ENCODE results near the gene ZNF207.
"Not testable (repeated sequence)": the region's sequence is repeated elsewhere in the genome, so short reads cannot be mapped to it uniquely, and the experiment has no call there.

ZNF207 gene
- 193 to 246 (median 220) reads per million in 3 donors for total RNA-seq

DNA sequence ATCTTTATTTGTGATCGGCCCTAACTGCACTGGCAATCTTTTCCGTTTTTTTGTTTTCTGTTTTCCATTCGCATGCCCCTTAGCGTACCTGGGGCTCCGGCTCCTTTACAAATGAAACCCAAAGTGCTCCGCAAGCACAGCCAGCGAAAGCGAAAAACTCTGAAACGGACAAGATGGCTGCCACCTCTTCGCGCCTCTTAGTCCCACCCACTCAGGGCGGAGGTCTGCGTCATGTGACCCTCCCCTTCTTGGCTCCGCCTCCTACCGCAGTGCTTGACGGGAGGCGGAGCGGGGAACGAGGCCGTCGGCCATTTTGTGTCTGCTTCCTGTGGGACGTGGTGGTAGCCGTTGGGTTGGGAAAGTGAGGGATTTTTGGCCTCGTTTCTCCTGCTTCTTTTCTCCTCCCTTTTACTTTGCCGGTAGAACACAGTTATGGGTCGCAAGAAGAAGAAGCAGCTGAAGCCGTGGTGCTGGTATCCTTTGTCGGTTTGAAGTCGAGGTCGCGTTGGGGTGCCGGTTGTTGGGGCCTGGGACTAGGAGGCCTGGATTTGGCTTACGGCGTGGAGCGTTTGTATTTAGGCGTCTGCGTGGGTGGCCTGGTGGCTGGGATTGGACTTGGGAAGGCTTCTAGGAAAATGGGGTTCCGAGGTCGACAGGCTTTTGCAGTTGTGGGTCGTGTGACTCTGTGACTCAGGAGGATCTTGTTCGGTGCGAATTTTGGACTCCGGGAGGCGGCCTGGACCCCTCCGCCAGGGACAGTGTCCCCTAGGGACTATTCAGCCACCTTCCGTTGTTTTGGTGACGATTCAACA is at the start of gene ZNF207:
TSS of gene ZNF207 (plus strand) at position 304 of the 812 bp plus-strand sequence. CDS start at position 433, 129 bp downstream.
- peaks cover 8% of the 10 kb centered on the region for H3K36me3 ChIP-seq (ENCODE audit: control insufficient read depth, insufficient read depth, low read length)
- H3K4me3 ChIP-seq (ENCODE audit: insufficient read depth, low read depth, low read length, poor library complexity, severe bottlenecking): peak within 1 kb of the TSS; percentile 99

DNA sequence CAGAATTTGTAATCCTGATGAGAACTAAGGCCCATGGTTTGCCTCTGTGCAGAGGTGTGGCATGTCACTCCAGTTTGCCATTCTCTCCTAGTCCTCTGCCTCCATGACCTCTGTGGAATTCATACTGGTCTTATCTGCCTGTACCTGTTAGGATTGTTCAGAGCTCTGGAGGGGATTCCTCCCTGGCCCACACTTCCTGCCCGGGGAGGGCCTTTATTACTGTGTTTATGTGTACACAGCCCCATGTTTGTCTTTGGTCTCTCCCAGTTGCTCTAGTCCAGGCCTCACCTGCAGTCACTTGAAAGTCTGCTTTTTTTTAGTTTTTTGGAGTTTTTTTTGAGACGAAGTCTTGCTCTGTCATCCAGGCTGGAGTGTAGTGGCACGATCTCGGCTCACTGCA is 47.9 kb upstream of the ZNF207 start:
- H3K4me1 ChIP-seq (ENCODE audit: control insufficient read depth, insufficient read depth, low read length, poor library complexity, severe bottlenecking): no peaks in the 10 kb centered on the region

More for the DNA sequence above, at the start of gene ZNF207:
- H3K27me3 ChIP-seq (replicated peaks; ENCODE audit: control insufficient read depth, insufficient read depth, low read length, poor library complexity, severe bottlenecking): no peaks in the 10 kb centered on the region
- peaks cover 31% of the 10 kb centered on the region for H3K4me1 ChIP-seq (ENCODE audit: control insufficient read depth, insufficient read depth, low read length, poor library complexity, severe bottlenecking)
- no peaks in the 10 kb centered on the region for H3K9me3 ChIP-seq (ENCODE audit: control insufficient read depth, low read length)
- peak within 1 kb of the TSS; percentile 98 for H3K27ac ChIP-seq (ENCODE audit: insufficient read depth, low read length, poor library complexity, severe bottlenecking)
- peak; percentile 90 to 93 (median 91) for DNase-seq

DNA sequence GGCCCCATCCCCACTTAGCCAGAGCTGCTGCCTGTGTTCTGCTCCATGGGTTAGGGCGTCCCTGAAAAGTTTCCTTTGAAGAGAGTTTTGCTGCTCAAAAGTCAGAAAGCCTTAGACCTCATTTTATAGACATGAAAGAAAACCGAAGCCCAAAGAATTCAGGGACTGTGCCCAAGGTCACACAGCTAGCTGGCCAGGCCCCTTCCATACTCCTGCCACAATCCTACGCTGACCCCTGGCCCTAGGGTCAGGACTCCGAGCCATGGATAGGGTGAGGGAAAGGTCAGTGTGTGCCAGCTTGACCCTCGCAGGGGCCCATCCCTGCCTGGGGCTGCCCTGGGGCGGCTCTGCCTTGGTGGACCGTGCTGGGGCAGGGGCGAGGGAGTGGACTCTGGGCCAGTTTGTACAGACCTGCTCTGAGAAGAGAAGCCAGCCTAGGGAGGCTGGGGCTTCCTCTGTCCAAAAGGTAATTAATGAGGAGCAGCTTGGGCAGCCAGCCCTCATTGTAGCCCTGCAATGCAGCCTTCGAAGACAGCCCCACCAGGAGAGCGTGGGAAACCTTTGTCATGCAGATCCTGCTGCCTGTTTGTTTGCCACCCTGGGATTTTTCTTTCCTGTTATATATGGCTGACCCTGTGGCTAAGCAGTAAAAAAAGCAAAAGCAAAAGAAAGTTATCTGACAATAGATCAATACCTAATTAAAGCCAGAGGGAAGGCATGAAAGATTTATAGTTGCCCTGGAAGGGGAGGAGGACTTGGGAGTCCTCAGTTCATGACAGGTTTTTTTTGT is 46.9 kb upstream of the ZNF207 start:
- Histone ChIP-seq H3K27ac (ENCODE audit: insufficient read depth, low read length, poor library complexity, severe bottlenecking) (no peak overlapping the region), H3K9me3 (ENCODE audit: control insufficient read depth, low read length) (no peaks in the 10 kb centered on the region), H3K27me3 (replicated peaks; ENCODE audit: control insufficient read depth, insufficient read depth, low read length, poor library complexity, severe bottlenecking) (no peaks in the 10 kb centered on the region), H3K4me1 (ENCODE audit: control insufficient read depth, insufficient read depth, low read length, poor library complexity, severe bottlenecking) (no peaks in the 10 kb centered on the region), H3K36me3 (ENCODE audit: control insufficient read depth, insufficient read depth, low read length) (no peaks in the 10 kb centered on the region), H3K4me3 (ENCODE audit: insufficient read depth, low read depth, low read length, poor library complexity, severe bottlenecking) (no peak overlapping the region)
- no peak for DNase-seq

More for the DNA sequence above, 47.9 kb upstream of the ZNF207 start:
- H3K9me3 ChIP-seq (ENCODE audit: control insufficient read depth, low read length): no peaks in the 10 kb centered on the region
- H3K4me3 ChIP-seq (ENCODE audit: insufficient read depth, low read depth, low read length, poor library complexity, severe bottlenecking): no peak overlapping the region
- no peak for DNase-seq
- no peaks in the 10 kb centered on the region for H3K36me3 ChIP-seq (ENCODE audit: control insufficient read depth, insufficient read depth, low read length)
- no peaks in the 10 kb centered on the region for H3K27me3 ChIP-seq (replicated peaks; ENCODE audit: control insufficient read depth, insufficient read depth, low read length, poor library complexity, severe bottlenecking)
- no peak overlapping the region for H3K27ac ChIP-seq (ENCODE audit: insufficient read depth, low read length, poor library complexity, severe bottlenecking)

DNA sequence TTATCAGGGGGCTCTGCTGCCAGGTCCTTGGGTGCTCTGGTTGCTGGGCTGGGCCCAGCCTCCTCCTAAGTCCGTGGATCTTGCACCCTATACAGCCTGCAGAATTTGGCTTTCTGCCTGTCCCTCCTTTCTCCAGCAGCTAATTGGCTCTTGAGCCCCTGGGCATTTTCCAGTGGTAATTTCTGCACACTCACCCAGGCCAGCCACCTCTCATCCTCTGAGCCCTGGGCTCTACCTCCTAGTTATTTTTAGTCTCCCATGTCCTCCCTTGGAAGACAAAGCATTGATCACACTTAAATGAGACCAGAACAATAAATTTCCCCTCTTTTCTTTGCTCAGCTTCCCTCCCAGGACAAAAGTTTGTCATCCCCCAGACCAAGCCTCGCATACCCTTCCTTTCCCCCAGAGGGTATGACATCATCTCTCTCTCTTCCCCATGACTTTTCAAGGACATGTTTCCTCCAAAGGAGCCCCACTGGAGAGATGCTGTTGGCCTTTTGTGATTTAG is 46.1 kb upstream of the ZNF207 start:
- H3K4me1 ChIP-seq (ENCODE audit: control insufficient read depth, insufficient read depth, low read length, poor library complexity, severe bottlenecking): no peaks in the 10 kb centered on the region
- DNase-seq: no peak
- H3K27me3 ChIP-seq (replicated peaks; ENCODE audit: control insufficient read depth, insufficient read depth, low read length, poor library complexity, severe bottlenecking): no peaks in the 10 kb centered on the region
- no peak overlapping the region for H3K27ac ChIP-seq (ENCODE audit: insufficient read depth, low read length, poor library complexity, severe bottlenecking)
- H3K36me3 ChIP-seq (ENCODE audit: control insufficient read depth, insufficient read depth, low read length): no peaks in the 10 kb centered on the region
- no peak overlapping the region for H3K4me3 ChIP-seq (ENCODE audit: insufficient read depth, low read depth, low read length, poor library complexity, severe bottlenecking)
- H3K9me3 ChIP-seq (ENCODE audit: control insufficient read depth, low read length): no peaks in the 10 kb centered on the region

DNA sequence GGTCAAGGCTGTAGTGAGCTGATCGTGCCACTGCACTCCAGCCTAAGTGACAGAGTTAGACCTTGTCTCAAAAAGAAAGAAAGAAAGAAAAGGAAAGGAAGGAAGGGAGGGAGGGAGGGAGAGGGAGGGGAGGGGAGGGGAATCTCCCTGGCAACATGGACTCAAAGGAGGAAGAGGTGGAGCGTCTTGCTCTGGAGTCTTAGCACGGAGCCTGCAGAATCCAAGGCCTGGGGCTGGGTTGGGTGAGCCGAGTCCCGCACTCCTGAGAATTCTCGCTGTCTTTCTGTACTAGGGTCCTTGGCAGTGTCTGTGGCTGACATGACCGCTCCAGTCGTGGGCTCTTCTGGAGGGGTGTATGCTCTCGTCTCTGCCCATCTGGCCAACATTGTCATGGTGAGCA is 44.9 kb upstream of the ZNF207 start:
- Histone ChIP-seq H3K27ac (ENCODE audit: insufficient read depth, low read length, poor library complexity, severe bottlenecking) (no peak overlapping the region), H3K36me3 (ENCODE audit: control insufficient read depth, insufficient read depth, low read length) (no peaks in the 10 kb centered on the region), H3K27me3 (replicated peaks; ENCODE audit: control insufficient read depth, insufficient read depth, low read length, poor library complexity, severe bottlenecking) (no peaks in the 10 kb centered on the region), H3K9me3 (ENCODE audit: control insufficient read depth, low read length) (no peaks in the 10 kb centered on the region), H3K4me1 (ENCODE audit: control insufficient read depth, insufficient read depth, low read length, poor library complexity, severe bottlenecking) (no peaks in the 10 kb centered on the region), H3K4me3 (ENCODE audit: insufficient read depth, low read depth, low read length, poor library complexity, severe bottlenecking) (no peak overlapping the region)
- no peak for DNase-seq

DNA sequence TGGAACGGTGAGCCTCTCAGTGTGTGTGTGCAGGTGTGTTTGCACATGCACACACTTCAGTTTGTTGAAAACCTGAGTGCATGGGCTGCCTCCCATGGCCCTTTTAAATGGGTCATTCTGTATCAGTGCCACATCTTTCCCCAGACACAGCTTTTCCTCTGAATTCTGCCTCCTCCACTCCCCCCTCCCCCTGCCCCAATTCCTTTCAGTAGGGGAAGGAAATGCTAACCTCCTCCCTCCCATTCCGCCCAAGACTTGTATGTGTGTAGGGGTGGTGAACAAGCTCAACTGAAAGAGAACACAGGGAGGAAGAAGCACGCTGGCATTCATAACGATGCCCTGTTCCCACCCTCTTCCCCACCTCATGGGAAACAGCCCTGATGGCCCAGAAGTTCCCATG is 42.3 kb upstream of the ZNF207 start:
- no peak overlapping the region for H3K27ac ChIP-seq (ENCODE audit: insufficient read depth, low read length, poor library complexity, severe bottlenecking)
- no peak for DNase-seq
- H3K36me3 ChIP-seq (ENCODE audit: control insufficient read depth, insufficient read depth, low read length): no peaks in the 10 kb centered on the region
- H3K9me3 ChIP-seq (ENCODE audit: control insufficient read depth, low read length): no peaks in the 10 kb centered on the region
- no peaks in the 10 kb centered on the region for H3K4me1 ChIP-seq (ENCODE audit: control insufficient read depth, insufficient read depth, low read length, poor library complexity, severe bottlenecking)
- H3K4me3 ChIP-seq (ENCODE audit: insufficient read depth, low read depth, low read length, poor library complexity, severe bottlenecking): no peak overlapping the region
- H3K27me3 ChIP-seq (replicated peaks; ENCODE audit: control insufficient read depth, insufficient read depth, low read length, poor library complexity, severe bottlenecking): no peaks in the 10 kb centered on the region

DNA sequence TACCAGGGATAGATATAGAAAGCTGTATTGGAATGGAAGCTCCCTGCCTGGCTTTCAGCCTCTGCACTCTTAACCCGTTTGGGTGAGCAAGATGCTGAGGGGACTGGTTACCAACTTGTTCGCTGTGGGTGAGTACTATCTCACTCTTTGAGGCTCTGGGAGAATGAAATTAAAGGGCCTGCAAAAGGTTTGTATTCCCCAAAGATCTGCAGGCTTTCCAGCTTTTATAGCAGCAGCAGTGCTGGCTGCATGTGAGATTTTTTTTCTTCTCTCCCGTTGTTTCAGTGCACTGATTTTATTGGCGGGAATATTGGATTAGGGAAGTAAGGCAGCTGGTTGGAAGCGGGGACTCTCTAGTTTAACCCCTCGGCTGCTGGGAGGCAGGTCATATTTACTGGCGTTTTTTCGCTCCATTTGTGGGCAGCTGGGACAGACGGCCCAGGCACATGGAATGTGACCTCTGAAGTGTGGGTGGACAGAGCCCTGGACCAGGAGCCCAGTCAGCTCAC is 38.9 kb upstream of the ZNF207 start:
- Histone ChIP-seq H3K27me3 (replicated peaks; ENCODE audit: control insufficient read depth, insufficient read depth, low read length, poor library complexity, severe bottlenecking) (no peaks in the 10 kb centered on the region), H3K27ac (ENCODE audit: insufficient read depth, low read length, poor library complexity, severe bottlenecking) (no peak overlapping the region), H3K36me3 (ENCODE audit: control insufficient read depth, insufficient read depth, low read length) (no peaks in the 10 kb centered on the region), H3K4me3 (ENCODE audit: insufficient read depth, low read depth, low read length, poor library complexity, severe bottlenecking) (no peak overlapping the region), H3K4me1 (ENCODE audit: control insufficient read depth, insufficient read depth, low read length, poor library complexity, severe bottlenecking) (no peaks in the 10 kb centered on the region), H3K9me3 (ENCODE audit: control insufficient read depth, low read length) (no peaks in the 10 kb centered on the region)
- no peak for DNase-seq

DNA sequence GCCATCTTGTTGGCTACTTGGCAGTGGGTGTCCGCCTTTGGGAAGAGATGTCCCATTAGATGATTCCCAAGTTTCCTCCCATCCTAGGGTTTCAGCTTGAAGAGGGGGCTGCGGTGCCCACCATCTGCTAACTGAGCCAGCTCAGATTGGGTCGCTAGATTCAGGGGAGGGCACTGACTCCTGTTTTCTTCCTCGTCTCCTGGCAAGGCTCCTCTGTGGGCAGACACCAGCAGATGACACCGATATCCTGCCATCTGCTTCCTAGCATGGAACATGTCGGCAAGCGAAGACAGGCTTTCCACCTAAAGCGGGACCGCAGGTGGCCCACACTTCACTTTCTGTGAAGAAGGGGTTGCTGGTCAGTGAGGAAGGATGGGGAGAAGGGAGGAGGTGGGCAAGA is 35.3 kb upstream of the ZNF207 start:
- H3K4me1 ChIP-seq (ENCODE audit: control insufficient read depth, insufficient read depth, low read length, poor library complexity, severe bottlenecking): no peaks in the 10 kb centered on the region
- no peaks in the 10 kb centered on the region for H3K36me3 ChIP-seq (ENCODE audit: control insufficient read depth, insufficient read depth, low read length)
- no peak overlapping the region for H3K4me3 ChIP-seq (ENCODE audit: insufficient read depth, low read depth, low read length, poor library complexity, severe bottlenecking)
- no peaks in the 10 kb centered on the region for H3K27me3 ChIP-seq (replicated peaks; ENCODE audit: control insufficient read depth, insufficient read depth, low read length, poor library complexity, severe bottlenecking)
- DNase-seq: no peak
- H3K9me3 ChIP-seq (ENCODE audit: control insufficient read depth, low read length): no peaks in the 10 kb centered on the region
- H3K27ac ChIP-seq (ENCODE audit: insufficient read depth, low read length, poor library complexity, severe bottlenecking): no peak overlapping the region

DNA sequence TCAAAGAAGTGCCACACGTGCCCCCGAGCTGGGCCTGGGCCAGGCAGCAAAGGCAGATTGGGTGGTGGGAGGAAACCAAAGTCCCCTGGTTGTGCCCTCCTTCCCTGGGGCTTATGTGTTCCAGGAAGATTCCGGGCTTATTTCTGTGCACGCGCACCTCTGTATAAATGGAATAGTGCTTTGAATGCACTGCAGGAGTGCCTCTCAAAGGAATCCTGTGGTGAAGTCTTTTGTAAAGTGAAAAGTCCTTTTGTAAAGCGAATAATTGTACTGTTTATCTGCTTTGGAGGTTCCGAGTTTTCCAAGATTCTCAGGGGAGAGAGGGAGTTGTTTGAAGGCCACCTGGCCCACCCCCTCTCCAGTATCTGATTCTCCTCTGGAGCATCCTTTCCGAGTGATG is 34.8 kb upstream of the ZNF207 start:
- no peaks in the 10 kb centered on the region for H3K36me3 ChIP-seq (ENCODE audit: control insufficient read depth, insufficient read depth, low read length)
- no peaks in the 10 kb centered on the region for H3K9me3 ChIP-seq (ENCODE audit: control insufficient read depth, low read length)
- H3K4me3 ChIP-seq (ENCODE audit: insufficient read depth, low read depth, low read length, poor library complexity, severe bottlenecking): no peak overlapping the region
- H3K27me3 ChIP-seq (replicated peaks; ENCODE audit: control insufficient read depth, insufficient read depth, low read length, poor library complexity, severe bottlenecking): no peaks in the 10 kb centered on the region
- no peaks in the 10 kb centered on the region for H3K4me1 ChIP-seq (ENCODE audit: control insufficient read depth, insufficient read depth, low read length, poor library complexity, severe bottlenecking)
- no peak for DNase-seq
- no peak overlapping the region for H3K27ac ChIP-seq (ENCODE audit: insufficient read depth, low read length, poor library complexity, severe bottlenecking)

DNA sequence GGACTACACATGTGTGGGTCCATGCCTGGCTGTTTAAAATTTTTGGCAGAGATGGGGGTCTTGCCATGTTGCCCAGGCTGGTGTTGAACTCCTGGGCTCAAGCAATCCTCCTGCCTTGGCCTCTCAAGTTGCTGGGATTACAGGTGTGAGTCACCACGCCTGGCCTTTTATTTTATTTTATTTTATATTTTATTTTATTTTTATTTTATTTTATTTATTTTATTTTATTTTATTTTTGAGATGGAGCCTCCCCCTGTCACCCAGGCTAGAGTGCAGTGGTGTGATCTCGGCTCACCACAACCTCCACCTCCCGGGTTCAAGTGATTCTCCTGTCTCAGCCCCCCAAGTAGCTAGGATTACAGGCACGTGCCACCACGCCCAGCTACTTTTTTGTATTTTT is 33.3 kb upstream of the ZNF207 start:
- not testable (repeated sequence) for DNase-seq; H3K36me3 ChIP-seq (ENCODE audit: control insufficient read depth, insufficient read depth, low read length); H3K27me3 ChIP-seq (replicated peaks; ENCODE audit: control insufficient read depth, insufficient read depth, low read length, poor library complexity, severe bottlenecking); H3K27ac ChIP-seq (ENCODE audit: insufficient read depth, low read length, poor library complexity, severe bottlenecking); H3K4me3 ChIP-seq (ENCODE audit: insufficient read depth, low read depth, low read length, poor library complexity, severe bottlenecking); H3K9me3 ChIP-seq (ENCODE audit: control insufficient read depth, low read length); H3K4me1 ChIP-seq (ENCODE audit: control insufficient read depth, insufficient read depth, low read length, poor library complexity, severe bottlenecking)
